GM19455 (cell line): ENCODE results near the gene DLEC1.
"Not testable (repeated sequence)": the region's sequence is repeated elsewhere in the genome, so short reads cannot be mapped to it uniquely, and the experiment has no call there.

Source experiments
- ATAC-seq: cut with Tn5 transposase; IDR thresholded peaks from one replicate; pipeline ENCODE4 v1.9.1; 2021; ENCODE audit not compliant: unreplicated experiment

The DLEC1 gene

GRCh38 chr3:38152609-38153008, 113.6 kb downstream of the DLEC1 start:
- ATAC-seq: no peak

- ATAC-seq: no peak
These were observed 114.2 kb downstream of the DLEC1 start for GRCh38 chr3:38153221-38153620.

GRCh38 chr3:38154033-38154494, 115.1 kb downstream of the DLEC1 start:
- no peak for ATAC-seq

- no peak for ATAC-seq
These were observed 115.7 kb downstream of the DLEC1 start for GRCh38 chr3:38154625-38155255.

GRCh38 chr3:38155825-38156224, 116.8 kb downstream of the DLEC1 start:
- no peak for ATAC-seq

GRCh38 chr3:38157117-38157516, 118.1 kb downstream of the DLEC1 start:
- ATAC-seq: no peak

- ATAC-seq: no peak
These were observed 118.6 kb downstream of the DLEC1 start for GRCh38 chr3:38157595-38157994.

GRCh38 chr3:38158472-38158871, 119.5 kb downstream of the DLEC1 start:
- ATAC-seq: no peak

- ATAC-seq: not testable (repeated sequence)
These were observed 121.7 kb downstream of the DLEC1 start for GRCh38 chr3:38160704-38161103.

GRCh38 chr3:38163117-38163840, 124.3 kb downstream of the DLEC1 start:
- ATAC-seq: no peak

- ATAC-seq: no peak
These were observed 125.0 kb downstream of the DLEC1 start for GRCh38 chr3:38163841-38164642.

GRCh38 chr3:38164643-38164951, 125.6 kb downstream of the DLEC1 start:
- ATAC-seq: peak; percentile 28

- peak; percentile 93 for ATAC-seq
These were observed 126.1 kb downstream of the DLEC1 start, which contains the start of gene OXSR1 for GRCh38 chr3:38164952-38165721. Gene OXSR1 (plus strand): TSS chr3:38165537. CDS start chr3:38165877, 340 bp downstream.

- peak; percentile 1 for ATAC-seq
These were observed 126.8 kb downstream of the DLEC1 start for GRCh38 chr3:38165722-38166387.

- ATAC-seq: no peak
These were observed 128.6 kb downstream of the DLEC1 start for GRCh38 chr3:38167591-38167990.

GRCh38 chr3:38168151-38169026, 129.4 kb downstream of the DLEC1 start:
- no peak for ATAC-seq

GRCh38 chr3:38169027-38169317, 130.0 kb downstream of the DLEC1 start:
- no peak for ATAC-seq

GRCh38 chr3:38170722-38171121, 131.7 kb downstream of the DLEC1 start:
- ATAC-seq: no peak

GRCh38 chr3:38171622-38172021, 132.6 kb downstream of the DLEC1 start:
- no peak for ATAC-seq
